CD14-positive monocyte (primary cell): Measurements from ENCODE around the gene SPINK1. TPM values are rescaled to one million over a fixed set of nuclear protein-coding genes. Genes with fewer than 3 reads are reported as not detected.

Experiments
- DNase-seq, 3 donors: peaks; one replicate each; pipeline ENCODE4 v3.0.0-alpha.2; 2011 to 2022
- H2AFZ ChIP-seq: 2 replicates; pipeline ENCODE4 v1.6.0; 2012; ENCODE audit warnings: mild to moderate bottlenecking, low read depth, low read length, inconsistent platforms; ENCODE audit not compliant: insufficient read depth, poor library complexity, severe bottlenecking
- H3K27ac ChIP-seq, 2 donors: 1 replicate in 1 of 2; 2 replicates in 1 of 2; pipeline ENCODE4 v1.5.1; 2012 to 2013; ENCODE audit warnings: low read length in 2 of 2, control low read depth in 1 of 2, inconsistent platforms in 1 of 2, low read depth in 1 of 2, mild to moderate bottlenecking in 1 of 2
- H3K27me3 ChIP-seq, 2 donors: one replicate each; pipeline versions ENCODE4 v1.6.0 to v1.6.1; 2011 to 2013; ENCODE audit warnings: low read length in 2 of 2; ENCODE audit not compliant: control insufficient read depth in 2 of 2, insufficient read depth in 2 of 2
- H3K36me3 ChIP-seq, 2 donors: replicated peaks in 1 of 2; 1 replicate in 1 of 2; 2 replicates in 1 of 2; pipeline versions ENCODE4 v1.5.1 to v1.6.1; 2012 to 2013; ENCODE audit warnings: low read length in 2 of 2, control low read depth in 1 of 2, inconsistent platforms in 1 of 2, mild to moderate bottlenecking in 1 of 2; ENCODE audit not compliant: insufficient read depth in 2 of 2, control insufficient read depth in 1 of 2
- H3K4me1 ChIP-seq, 2 donors: 1 replicate in 1 of 2; 2 replicates in 1 of 2; pipeline versions ENCODE4 v1.5.1 to v1.6.1; 2012 to 2013; ENCODE audit warnings: low read length in 2 of 2, control low read depth in 1 of 2, inconsistent platforms in 1 of 2, mild to moderate bottlenecking in 1 of 2, moderate library complexity in 1 of 2; ENCODE audit not compliant: insufficient read depth in 2 of 2, control insufficient read depth in 1 of 2
- H3K4me2 ChIP-seq: replicated peaks from 2 replicates; pipeline ENCODE3; 2012; ENCODE audit warnings: low read length, moderate library complexity, mild to moderate bottlenecking; ENCODE audit not compliant: poor library complexity, severe bottlenecking; ENCODE audit errors: extremely low read depth
- H3K4me3 ChIP-seq, 3 experiments: fragments of 200-600 bp in 1 of 3; sonication (generic) in 1 of 3; replicated peaks in 1 of 3; 1 replicate in 2 of 3; 2 replicates in 1 of 3; pipeline ENCODE4 v1.5.1; 2011 to 2013; ENCODE audit warnings: low read length in 3 of 3, mild to moderate bottlenecking in 3 of 3, control low read depth in 2 of 3, low read depth in 2 of 3, inconsistent platforms in 1 of 3, moderate library complexity in 1 of 3
- H3K79me2 ChIP-seq: 2 replicates; pipeline ENCODE4 v1.6.0; 2012; ENCODE audit warnings: mild to moderate bottlenecking, control low read depth, inconsistent platforms, low read length, moderate library complexity; ENCODE audit not compliant: insufficient read depth
- H3K9ac ChIP-seq: 2 replicates; pipeline ENCODE4 v1.6.0; 2017; ENCODE audit warnings: low read length, mild to moderate bottlenecking; ENCODE audit not compliant: insufficient read depth, poor library complexity, severe bottlenecking
- H3K9me3 ChIP-seq, 2 donors: replicated peaks in 1 of 2; 1 replicate in 1 of 2; 2 replicates in 1 of 2; pipeline versions ENCODE4 v1.5.1 to v1.6.1; 2012 to 2013; ENCODE audit warnings: low read length in 2 of 2, control low read depth in 1 of 2; ENCODE audit not compliant: control insufficient read depth in 1 of 2, insufficient read depth in 1 of 2
- H4K20me1 ChIP-seq: 2 replicates; pipeline ENCODE4 v1.6.0; 2012; ENCODE audit warnings: mild to moderate bottlenecking, low read length, control low read depth, moderate library complexity; ENCODE audit not compliant: insufficient read depth
- H3K27ac Mint-ChIP-seq, 7 donors: one replicate each; pipeline ENCODE4 v1.8.0; 2020; ENCODE audit warnings: mild to moderate bottlenecking in 7 of 7, mixed read lengths in 7 of 7, moderate library complexity in 6 of 7, inconsistent platforms in 2 of 7
- H3K27me3 Mint-ChIP-seq, 3 donors: one replicate each; pipeline ENCODE4 v1.8.0; 2021 to 2022; ENCODE audit warnings: low read depth in 3 of 3, mild to moderate bottlenecking in 3 of 3, mixed read lengths in 3 of 3, moderate library complexity in 3 of 3, inconsistent platforms in 1 of 3
- H3K36me3 Mint-ChIP-seq, 2 donors: one replicate each; pipeline ENCODE4 v1.8.0; 2020; ENCODE audit warnings: mixed read lengths in 2 of 2, inconsistent platforms in 1 of 2, mild to moderate bottlenecking in 1 of 2
- H3K4me1 Mint-ChIP-seq: one replicate; pipeline ENCODE4 v1.8.0; 2020; ENCODE audit warnings: mild to moderate bottlenecking, mixed read lengths
- H3K4me3 Mint-ChIP-seq, 2 donors: one replicate each; pipeline ENCODE4 v1.8.0; 2020; ENCODE audit warnings: mild to moderate bottlenecking in 2 of 2, mixed read lengths in 2 of 2, moderate library complexity in 1 of 2
- H3K9me3 Mint-ChIP-seq, 7 donors: one replicate each; pipeline ENCODE4 v1.8.0; 2020 to 2022; ENCODE audit warnings: mixed read lengths in 7 of 7, mild to moderate bottlenecking in 6 of 7, moderate library complexity in 6 of 7, inconsistent platforms in 2 of 7
- WGBS: methylation state at CpG from one replicate; pipeline ENCODE4 v1.1.5; 2013; ENCODE audit warnings: missing lambda C conversion rate; ENCODE audit not compliant: insufficient coverage; 5-methylcytosine and 5-hydroxymethylcytosine counted together
- intact Hi-C, 2 donors: fragments of 100-400 bp; cut with micrococcal nuclease; formaldehyde crosslinking; loops; one replicate each; pipeline versions ENCODE4 v1.15.0 to v1.15.1; 2023
- polyA plus RNA-seq, 3 donors: library from polyadenylated mRNA; depleted of rRNA in 1 of 3; unstranded in 2 of 3; stranded (reverse) in 1 of 3; fragments of 300-500 nt in 2 of 3; fragments of >200 nt in 1 of 3; fragmentation: Illumina TruSeq in 2 of 3; gene quantifications; 1 replicate in 2 of 3; 2 replicates in 1 of 3; pipeline ENCODE4 v1.2.3, GENCODE V29; 2012 to 2021
- TF ChIP-seq, protein P1 (sequence below): fragments of 200-600 bp; IDR thresholded peaks from one replicate; pipeline ENCODE4 v1.8.0; 2022; ENCODE audit warnings: antibody characterized with exemption, mild to moderate bottlenecking

SPINK1 gene
- polyA plus RNA-seq, 3 donors = not detected

DNA sequence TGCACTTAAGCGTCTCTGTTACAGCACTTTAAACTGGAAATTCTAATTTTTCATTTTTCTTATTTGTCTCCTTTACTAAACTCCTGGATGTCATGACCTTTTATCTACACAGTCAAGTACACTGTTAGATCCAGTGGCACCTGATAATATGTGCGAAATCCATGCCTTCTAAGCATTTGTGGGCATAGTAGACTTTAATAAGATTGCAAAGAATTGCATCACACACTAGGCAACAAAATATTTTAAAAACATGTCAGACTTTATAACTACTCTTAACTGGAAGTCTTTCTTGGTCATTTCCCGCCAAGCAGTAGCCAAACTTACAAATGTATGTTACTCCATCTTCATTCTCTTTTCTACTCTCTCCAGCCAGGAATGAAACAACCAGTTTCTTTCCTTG is 5.0 kb upstream of the SPINK1 start:
- Mint-ChIP-seq H3K27me3 (peaks cover 1 to 3% (median 2%) of the 10 kb centered on the region in 3 donors), H3K4me3 (no peak overlapping the region), H3K4me1 (no peaks in the 10 kb centered on the region), H3K9me3 (peaks cover 0 to 7% (median 1%) of the 10 kb centered on the region in 7 donors), H3K27ac (no peak overlapping the region), H3K36me3 (no peaks in the 10 kb centered on the region)
- no peak overlapping the region for H3K4me2 ChIP-seq
- H4K20me1 ChIP-seq = no peaks in the 10 kb centered on the region
- H3K36me3 ChIP-seq = no peaks in the 10 kb centered on the region
- intact Hi-C loops = no loop called here
- no peaks in the 10 kb centered on the region for H3K9me3 ChIP-seq
- no peak for DNase-seq
- no peaks in the 10 kb centered on the region for H3K27me3 ChIP-seq
- H2AFZ ChIP-seq = no peak overlapping the region
- no peak overlapping the region for H3K9ac ChIP-seq
- no peak overlapping the region for H3K27ac ChIP-seq
- no peaks in the 10 kb centered on the region for H3K4me1 ChIP-seq
- H3K79me2 ChIP-seq = no peaks in the 10 kb centered on the region
- H3K4me3 ChIP-seq = no peak overlapping the region
- TF ChIP-seq, protein P1, sequence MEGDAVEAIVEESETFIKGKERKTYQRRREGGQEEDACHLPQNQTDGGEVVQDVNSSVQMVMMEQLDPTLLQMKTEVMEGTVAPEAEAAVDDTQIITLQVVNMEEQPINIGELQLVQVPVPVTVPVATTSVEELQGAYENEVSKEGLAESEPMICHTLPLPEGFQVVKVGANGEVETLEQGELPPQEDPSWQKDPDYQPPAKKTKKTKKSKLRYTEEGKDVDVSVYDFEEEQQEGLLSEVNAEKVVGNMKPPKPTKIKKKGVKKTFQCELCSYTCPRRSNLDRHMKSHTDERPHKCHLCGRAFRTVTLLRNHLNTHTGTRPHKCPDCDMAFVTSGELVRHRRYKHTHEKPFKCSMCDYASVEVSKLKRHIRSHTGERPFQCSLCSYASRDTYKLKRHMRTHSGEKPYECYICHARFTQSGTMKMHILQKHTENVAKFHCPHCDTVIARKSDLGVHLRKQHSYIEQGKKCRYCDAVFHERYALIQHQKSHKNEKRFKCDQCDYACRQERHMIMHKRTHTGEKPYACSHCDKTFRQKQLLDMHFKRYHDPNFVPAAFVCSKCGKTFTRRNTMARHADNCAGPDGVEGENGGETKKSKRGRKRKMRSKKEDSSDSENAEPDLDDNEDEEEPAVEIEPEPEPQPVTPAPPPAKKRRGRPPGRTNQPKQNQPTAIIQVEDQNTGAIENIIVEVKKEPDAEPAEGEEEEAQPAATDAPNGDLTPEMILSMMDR = no peak
- WGBS = 100% methylated on average over 1 of the region's 3 CpGs

- H3K4me1 Mint-ChIP-seq = no peaks in the 10 kb centered on the region
- H3K27me3 ChIP-seq = no peaks in the 10 kb centered on the region
- H2AFZ ChIP-seq = no peak overlapping the region
- H3K4me3 ChIP-seq = no peak overlapping the region
- no peak overlapping the region for H3K4me3 Mint-ChIP-seq
- no CpG with 5 or more reads among the region's 2 CpGs for WGBS
- H3K79me2 ChIP-seq = no peaks in the 10 kb centered on the region
- peaks cover 0 to 7% (median 1%) of the 10 kb centered on the region in 7 donors for H3K9me3 Mint-ChIP-seq
- no peak overlapping the region for H3K27ac ChIP-seq
- H3K36me3 ChIP-seq = no peaks in the 10 kb centered on the region
- intact Hi-C loops = no loop called here
- DNase-seq = no peak
- no peaks in the 10 kb centered on the region for H4K20me1 ChIP-seq
- no peak overlapping the region for H3K4me2 ChIP-seq
- H3K27ac Mint-ChIP-seq = no peak overlapping the region
- H3K4me1 ChIP-seq = no peaks in the 10 kb centered on the region
- H3K9ac ChIP-seq = no peak overlapping the region
- H3K36me3 Mint-ChIP-seq = no peaks in the 10 kb centered on the region
- TF ChIP-seq, protein P1 = no peak
- H3K27me3 Mint-ChIP-seq = peaks cover 1 to 3% (median 2%) of the 10 kb centered on the region in 3 donors
- H3K9me3 ChIP-seq = no peaks in the 10 kb centered on the region
Observed at GRCh38 chr5:147835386-147835798, 3.9 kb upstream of the SPINK1 start.
